Measurements from ENCODE around the gene GOLGA6L2. TPM values are rescaled to one million over a fixed set of nuclear protein-coding genes. Genes with fewer than 3 reads are reported as not detected.

The GOLGA6L2 gene
- total RNA-seq, 1 donor from 2014 or later: not detected

Other genes starting within 250 kb of the GOLGA6L2 start
- gene GOLGA6L26, start 113.0 kb downstream of the GOLGA6L2 start, total RNA-seq: not detected in 2 replicates
- gene GOLGA8S, start 92.5 kb downstream of the GOLGA6L2 start, total RNA-seq: 0.61 and 0.71 TPM in 2 replicates
- gene MKRN3, start 118.4 kb upstream of the GOLGA6L2 start, total RNA-seq: 1.1 and 2.5 TPM in 2 replicates
- not detected in 2 replicates for gene MAGEL2, start 200.6 kb upstream of the GOLGA6L2 start, total RNA-seq
- gene NDN, start 240.1 kb upstream of the GOLGA6L2 start, total RNA-seq: 2.9 and 3.8 TPM in 2 replicates